ENCODE results near the gene GMDS.

GMDS gene

GRCh38 chr6:1716868-1717267 lies 528.5 kb downstream of the GMDS start:
- DNase-seq (ENCODE audit: low spot score), result no peak
- POLR2A ChIA-PET (ENCODE audit: low non-redundant PET), result interaction anchor here (0.6 kb wide), 1 partner anchor 105 kb away, joined by 10 read pairs; no protein-coding TSS in a partner anchor
- H3K27ac ChIP-seq, result no peak overlapping the region
- CTCF ChIA-PET, result interaction anchor here (0.7 kb wide), 1 partner anchor 54 kb away, joined by 3 read pairs; no protein-coding TSS in a partner anchor
- no peak for TF ChIP-seq CTCF (conservative IDR thresholded peaks at IDR 0.05; ENCODE audit: low read depth)

- ChIA-PET POLR2A (ENCODE audit: low non-redundant PET) (no interaction called here), CTCF (no interaction called here)
- no peak overlapping the region for H3K27ac ChIP-seq
- TF ChIP-seq CTCF (conservative IDR thresholded peaks at IDR 0.05; ENCODE audit: low read depth), result no peak
- DNase-seq (ENCODE audit: low spot score), result no peak
These were observed 529.0 kb downstream of the GMDS start for GRCh38 chr6:1716396-1716795.

- POLR2A ChIA-PET (ENCODE audit: low non-redundant PET), result no interaction called here
- CTCF ChIA-PET, result interaction anchor here (0.6 kb wide), 1 partner anchor 12 kb away, joined by 3 read pairs; no protein-coding TSS in a partner anchor
- no peak for TF ChIP-seq CTCF (conservative IDR thresholded peaks at IDR 0.05; ENCODE audit: low read depth)
- H3K27ac ChIP-seq, result no peak overlapping the region
- no peak for DNase-seq (ENCODE audit: low spot score)
These were observed 530.1 kb downstream of the GMDS start for GRCh38 chr6:1715336-1715735.

GRCh38 chr6:1714654-1715053 lies 530.8 kb downstream of the GMDS start:
- no peak for DNase-seq (ENCODE audit: low spot score)
- TF ChIP-seq CTCF (conservative IDR thresholded peaks at IDR 0.05; ENCODE audit: low read depth), result no peak
- CTCF ChIA-PET, result no interaction called here
- H3K27ac ChIP-seq, result no peak overlapping the region
- POLR2A ChIA-PET (ENCODE audit: low non-redundant PET), result no interaction called here

DNA sequence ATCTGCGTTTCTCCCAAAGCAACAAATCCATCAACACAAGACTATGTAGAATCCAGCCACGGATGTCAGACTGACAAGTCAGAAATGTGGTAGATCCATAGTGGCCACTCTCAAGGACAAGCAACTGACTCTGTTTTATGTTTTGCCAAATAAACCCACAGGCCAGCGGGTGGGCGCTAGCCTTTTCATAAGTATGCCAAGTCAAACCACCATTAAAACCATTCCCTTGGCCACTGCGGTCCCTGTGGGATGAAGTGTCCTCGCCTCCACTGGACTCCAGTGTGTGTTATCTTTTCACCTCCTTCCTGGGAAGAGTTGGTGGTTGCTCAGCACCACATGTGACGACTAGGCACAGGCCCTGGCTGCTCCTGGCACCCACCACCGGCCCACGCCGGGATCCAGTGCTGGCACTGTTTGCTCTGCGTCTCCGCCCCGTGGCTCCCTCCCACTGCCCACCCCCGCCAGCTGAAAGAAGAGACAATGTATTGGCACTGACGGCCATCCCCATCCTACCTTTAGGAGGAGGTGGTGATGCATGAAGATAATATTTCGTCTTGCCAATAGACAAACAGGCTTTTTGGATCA lies 532.3 kb downstream of the GMDS start:
- DNase-seq (ENCODE audit: low spot score), result no peak
- no peak for TF ChIP-seq CTCF (conservative IDR thresholded peaks at IDR 0.05; ENCODE audit: low read depth)
- ChIA-PET CTCF (no interaction called here), POLR2A (ENCODE audit: low non-redundant PET) (no interaction called here)
- no peak overlapping the region for H3K27ac ChIP-seq

DNA sequence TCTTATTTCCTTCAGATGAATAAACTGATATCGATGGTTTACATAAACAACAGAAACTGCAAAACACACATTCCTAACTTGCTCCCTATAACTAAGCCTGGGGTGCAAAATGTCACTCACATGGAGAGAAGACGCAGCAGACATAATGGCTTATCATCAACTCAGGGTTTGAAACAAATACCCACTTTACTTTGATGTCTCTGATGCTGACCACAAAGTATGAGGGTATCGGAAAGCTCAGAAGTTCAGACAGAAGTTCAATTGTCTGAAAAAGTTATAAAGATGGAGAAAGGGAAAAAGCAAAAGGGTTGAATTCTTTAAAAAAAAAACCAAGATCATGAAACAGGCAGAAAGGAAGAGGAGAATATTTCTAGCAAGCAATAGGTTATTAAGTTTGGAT lies 533.0 kb downstream of the GMDS start:
- DNase-seq (ENCODE audit: low spot score), result no peak
- CTCF ChIA-PET, result no interaction called here
- POLR2A ChIA-PET (ENCODE audit: low non-redundant PET), result no interaction called here
- TF ChIP-seq CTCF (conservative IDR thresholded peaks at IDR 0.05; ENCODE audit: low read depth), result no peak
- no peak overlapping the region for H3K27ac ChIP-seq

All from RWPE1 (cell line).